NCI-H446 (cell line): Measurements from ENCODE around the gene TBC1D9B.
"Not testable (repeated sequence)": the region's sequence is repeated elsewhere in the genome, so short reads cannot be mapped to it uniquely, and the experiment has no call there.

ENCODE experiments used
- DNase-seq, 2 experiments: peaks; one replicate each; lab custom pipeline; 2025; lab: John Stamatoyannopoulos, UW

Gene TBC1D9B

GRCh38 chr5:179837076-179838011 lies 70.4 kb downstream of the TBC1D9B start:
- DNase-seq, result no peak

GRCh38 chr5:179836225-179837019 lies 71.3 kb downstream of the TBC1D9B start:
- DNase-seq, result no peak

GRCh38 chr5:179834871-179835270 lies 72.8 kb downstream of the TBC1D9B start:
- not testable (repeated sequence) for DNase-seq

DNA sequence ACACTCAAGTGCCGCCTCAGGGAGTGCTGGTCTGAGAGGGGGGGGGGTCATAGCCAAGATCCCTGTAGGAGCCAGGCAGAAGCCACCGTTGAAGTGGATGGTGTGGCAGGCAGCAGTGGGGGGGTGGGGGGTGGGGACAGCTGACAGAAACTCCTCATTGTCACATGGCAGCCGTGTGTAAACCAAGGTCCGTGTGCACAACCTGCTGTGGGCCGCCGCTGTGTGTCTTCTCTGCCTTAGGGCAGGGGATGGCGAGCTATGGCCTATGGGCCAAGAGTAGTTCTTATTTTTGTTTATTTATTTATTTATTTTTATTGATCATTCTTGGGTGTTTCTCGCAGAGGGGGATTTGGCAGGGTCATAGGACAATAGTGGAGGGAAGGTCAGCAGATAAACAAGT lies 73.6 kb downstream of the TBC1D9B start:
- no peak for DNase-seq

DNA sequence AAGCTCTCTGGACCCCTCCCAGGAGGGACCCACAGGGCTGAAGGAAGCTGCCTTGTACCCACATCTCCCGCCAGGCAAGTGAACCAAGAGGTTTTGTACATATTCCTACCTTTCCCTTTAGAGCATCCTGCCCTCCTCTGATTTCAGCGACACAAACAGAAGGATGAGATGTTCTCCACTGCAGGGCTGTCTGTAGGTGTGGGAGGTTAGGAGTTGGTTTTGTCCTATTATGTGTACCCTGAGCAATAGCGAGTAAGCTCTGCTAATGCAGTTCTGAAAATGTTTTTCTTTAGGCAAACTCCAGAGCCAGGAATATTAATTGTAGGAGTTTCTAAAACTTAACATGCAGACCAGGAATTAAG lies 74.0 kb downstream of the TBC1D9B start:
- no peak for DNase-seq

- no peak for DNase-seq
Measured at GRCh38 chr5:179833056-179833708, 74.5 kb downstream of the TBC1D9B start.

DNA sequence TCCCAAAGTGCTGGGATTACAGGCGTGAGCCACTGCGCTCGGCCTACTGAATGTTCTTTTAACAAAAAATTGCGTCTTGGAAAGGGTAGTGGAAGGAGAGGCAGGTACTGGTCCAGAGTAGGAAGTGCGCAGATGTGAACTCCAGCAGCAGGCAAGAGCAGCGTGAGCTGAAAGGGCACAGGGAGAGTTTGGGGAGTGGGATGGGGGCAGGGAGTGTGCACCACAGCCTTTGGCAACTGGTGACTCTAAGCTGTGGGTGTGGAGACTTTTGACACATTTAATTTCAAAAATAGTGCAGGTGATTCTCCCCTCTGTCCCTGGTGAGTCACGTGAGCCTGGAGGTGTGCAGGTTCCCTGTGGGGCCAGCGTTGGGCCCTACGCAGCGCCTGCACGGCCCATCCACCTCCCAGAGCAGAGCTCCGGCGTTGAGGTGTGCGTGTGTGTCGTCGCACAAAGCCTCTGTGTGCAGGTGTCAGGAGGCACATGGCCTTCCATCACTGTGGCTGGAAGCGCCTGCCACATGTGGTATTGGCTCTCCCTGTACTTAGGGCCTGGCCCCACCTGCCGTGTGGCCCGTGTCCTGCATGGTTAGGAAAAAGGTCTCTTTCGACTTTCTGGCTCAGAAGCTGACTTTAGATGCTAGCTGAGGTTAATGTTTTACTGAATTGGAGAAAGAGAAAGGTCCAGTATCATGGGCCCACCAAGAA lies 75.5 kb downstream of the TBC1D9B start:
- no peak for DNase-seq

DNA sequence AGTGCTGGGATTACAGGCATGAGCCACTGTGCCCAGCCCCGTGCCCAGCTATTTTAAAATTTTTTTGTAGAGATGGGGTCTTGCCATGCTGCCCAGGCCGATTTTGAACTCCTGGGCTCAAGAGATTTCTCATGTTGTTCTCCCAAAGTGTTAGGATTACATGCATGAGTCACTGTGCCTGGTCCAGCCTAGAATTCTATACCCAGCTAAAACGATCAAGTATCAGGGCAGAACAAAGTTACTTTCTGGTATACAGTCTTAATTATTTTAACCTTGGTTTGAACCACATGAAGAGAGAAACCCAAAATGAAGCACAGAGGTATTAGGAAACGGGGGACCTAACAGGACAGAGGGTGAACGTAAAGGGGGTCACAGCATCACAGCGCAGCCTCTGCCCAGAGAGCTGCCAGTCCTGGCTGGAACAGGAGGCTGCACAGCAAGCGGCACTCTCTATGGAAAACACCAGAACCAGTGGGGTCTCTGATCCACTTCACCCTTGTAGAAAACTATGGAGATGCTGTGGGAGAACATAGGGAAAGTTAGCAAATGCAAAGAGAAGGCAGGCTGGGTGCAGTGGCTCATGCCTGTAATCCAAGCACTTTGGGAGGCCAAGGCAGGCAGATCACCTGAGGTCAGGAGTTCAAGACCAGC lies 76.8 kb downstream of the TBC1D9B start:
- DNase-seq, result no peak

GRCh38 chr5:179829732-179830435 lies 77.8 kb downstream of the TBC1D9B start:
- no peak for DNase-seq

DNA sequence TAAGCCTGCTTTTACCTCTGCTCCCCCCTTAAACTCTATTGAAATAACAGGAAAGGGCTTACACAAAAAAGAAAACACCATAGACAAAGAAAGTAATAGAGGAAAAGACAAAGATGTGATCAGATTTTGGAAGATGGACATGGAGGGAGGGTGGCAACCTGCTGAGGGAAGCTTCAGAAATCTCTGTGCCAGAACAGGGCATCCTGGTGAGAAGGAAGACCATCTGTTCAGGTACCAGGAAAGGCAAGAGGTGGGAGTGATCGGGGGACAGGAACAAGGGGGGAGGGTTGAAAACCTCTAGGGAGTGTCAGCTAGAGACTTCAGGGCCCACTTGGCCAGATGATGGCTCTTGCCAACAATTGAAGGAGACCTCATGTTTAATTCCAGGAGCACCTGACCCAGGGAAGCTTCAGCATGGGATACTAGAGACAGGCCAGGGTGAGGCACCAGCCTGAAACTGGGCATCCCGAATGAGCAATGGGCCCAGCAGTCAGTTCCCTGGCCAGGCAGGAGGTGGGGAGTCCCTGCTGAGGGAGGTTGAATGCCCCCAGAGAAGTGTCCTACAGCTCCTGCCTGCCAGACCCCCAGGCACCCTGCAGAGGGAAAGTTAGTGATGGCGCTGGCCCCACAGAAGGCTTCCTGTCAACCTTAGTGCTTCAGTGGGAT lies 78.8 kb downstream of the TBC1D9B start:
- DNase-seq, result no peak

- no peak for DNase-seq
Measured at GRCh38 chr5:179827680-179828079, 80.0 kb downstream of the TBC1D9B start.

- no peak for DNase-seq
Measured at GRCh38 chr5:179825655-179826182, 82.0 kb downstream of the TBC1D9B start.

GRCh38 chr5:179824745-179825112 lies 83.0 kb downstream of the TBC1D9B start:
- no peak for DNase-seq

- DNase-seq, result no peak
Measured at GRCh38 chr5:179823937-179824744, 83.6 kb downstream of the TBC1D9B start.

- DNase-seq, result no peak
Measured at GRCh38 chr5:179822444-179822990, 85.2 kb downstream of the TBC1D9B start.

GRCh38 chr5:179822059-179822432 lies 85.7 kb downstream of the TBC1D9B start:
- DNase-seq, result no peak

GRCh38 chr5:179821298-179822058 lies 86.2 kb downstream of the TBC1D9B start:
- peak; percentile 49 to 92 for DNase-seq
